ENCODE results near the gene VASP. TPM values are rescaled to one million over a fixed set of nuclear protein-coding genes. Genes with fewer than 3 reads are reported as not detected.

Gene VASP
- total RNA-seq, 1 donor from 2014 or later = 32.6 TPM

DNA sequence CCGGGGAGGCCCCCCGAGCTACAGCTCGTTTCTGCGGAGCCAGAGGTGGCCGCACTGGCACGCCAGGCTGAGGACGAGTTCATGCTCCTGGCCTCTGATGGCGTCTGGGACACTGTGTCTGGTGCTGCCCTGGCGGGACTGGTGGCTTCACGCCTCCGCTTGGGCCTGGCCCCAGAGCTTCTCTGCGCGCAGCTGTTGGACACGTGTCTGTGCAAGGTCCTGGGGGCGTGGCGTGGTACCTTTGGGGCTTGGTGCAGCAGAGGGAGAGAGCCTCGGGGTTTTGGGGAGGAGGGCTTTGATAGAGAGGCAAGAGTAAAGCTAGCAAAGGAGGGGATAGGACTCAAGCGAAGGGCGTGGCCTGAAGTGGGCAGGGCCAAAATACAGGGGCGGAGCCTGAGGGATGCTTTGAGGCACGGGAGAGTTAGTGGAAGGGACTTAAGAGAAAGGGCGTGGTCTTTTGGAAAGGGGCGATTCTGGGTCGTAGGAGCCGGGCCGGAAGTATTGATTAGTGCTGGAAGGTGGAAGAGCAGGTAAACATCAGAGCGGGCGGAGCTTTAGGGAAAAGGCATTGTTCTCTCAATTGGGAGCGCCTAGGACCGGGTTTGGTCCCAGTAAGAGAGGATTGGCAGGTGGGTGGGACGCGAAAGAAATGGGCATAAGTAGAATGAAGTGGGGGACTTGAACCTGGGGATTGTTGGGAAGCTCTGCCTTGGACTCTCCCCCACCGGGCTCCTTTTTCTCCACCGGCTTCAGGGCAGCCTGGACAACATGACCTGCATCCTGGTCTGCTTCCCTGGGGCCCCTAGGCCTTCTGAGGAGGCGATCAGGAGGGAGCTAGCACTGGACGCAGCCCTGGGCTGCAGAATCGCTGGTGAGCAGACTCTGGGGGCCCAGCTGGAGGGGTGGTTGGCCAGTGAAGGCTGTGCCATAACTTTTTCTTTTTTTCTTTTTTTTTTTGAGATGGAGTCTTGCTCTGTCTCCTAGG lies 7.8 kb upstream of the VASP start:
- Histone ChIP-seq H3K4me2 (peak overlapping the region; percentile 77), H3K4me3 (peak overlapping the region; percentile 37), H3K9me3 (ENCODE audit: low read depth) (no peaks in the 10 kb centered on the region), H4K20me1 (ENCODE audit: low read depth) (peaks cover 23% of the 10 kb centered on the region), H3K27ac (no peak overlapping the region), H3K4me1 (peaks cover 13% of the 10 kb centered on the region), H2AFZ (replicated peaks) (peak overlapping the region; percentile 85), H3K9ac (no peak overlapping the region), H3K79me2 (ENCODE audit: low read depth) (no peaks in the 10 kb centered on the region), H3K27me3 (peaks cover 53% of the 10 kb centered on the region), H3K36me3 (no peaks in the 10 kb centered on the region), H3F3A (ENCODE audit: low read depth) (peaks cover 51% of the 10 kb centered on the region)
- H3K36me3 Mint-ChIP-seq = no peaks in the 10 kb centered on the region
- peaks cover 33% of the 10 kb centered on the region for H3K27me3 Mint-ChIP-seq (ENCODE audit: insufficient read depth, low read depth)
- peaks cover 35% of the 10 kb centered on the region for H3K4me1 Mint-ChIP-seq
- peak overlapping the region; percentile 78 for H3K4me3 Mint-ChIP-seq
- no peaks in the 10 kb centered on the region for H3K9me3 Mint-ChIP-seq
- DNase-seq (ENCODE audit: low spot score) = peak; percentile 86
- no peak overlapping the region for H3K27ac Mint-ChIP-seq
- TF ChIP-seq EZH2 (IDR thresholded peaks at IDR 0.05) = peak; percentile 45
- no peak for TF ChIP-seq CTCF (IDR thresholded peaks at IDR 0.05)
- peak; percentile 16 for TF ChIP-seq EZH2phosphoT487 (IDR thresholded peaks at IDR 0.05)

- no peaks in the 10 kb centered on the region for H3K79me2 ChIP-seq (ENCODE audit: low read depth)
- no peak overlapping the region for H3K9ac ChIP-seq
- H3K4me3 Mint-ChIP-seq = no peak overlapping the region
- H3K27me3 ChIP-seq = peaks cover 40% of the 10 kb centered on the region
- H3K4me1 Mint-ChIP-seq = peaks cover 30% of the 10 kb centered on the region
- peaks cover 13% of the 10 kb centered on the region for H3K4me1 ChIP-seq
- no peak overlapping the region for H2AFZ ChIP-seq (replicated peaks)
- DNase-seq (ENCODE audit: low spot score) = no peak
- H3K4me3 ChIP-seq = no peak overlapping the region
- H3K4me2 ChIP-seq = no peak overlapping the region
- H4K20me1 ChIP-seq (ENCODE audit: low read depth) = peaks cover 12% of the 10 kb centered on the region
- H3K36me3 ChIP-seq = no peaks in the 10 kb centered on the region
- TF ChIP-seq EZH2 (IDR thresholded peaks at IDR 0.05) (no peak), CTCF (IDR thresholded peaks at IDR 0.05) (no peak), EZH2phosphoT487 (IDR thresholded peaks at IDR 0.05) (no peak)
- H3K9me3 Mint-ChIP-seq = no peaks in the 10 kb centered on the region
- no peaks in the 10 kb centered on the region for H3K36me3 Mint-ChIP-seq
- peaks cover 53% of the 10 kb centered on the region for H3F3A ChIP-seq (ENCODE audit: low read depth)
- H3K27ac Mint-ChIP-seq = no peak overlapping the region
- no peaks in the 10 kb centered on the region for H3K9me3 ChIP-seq (ENCODE audit: low read depth)
- H3K27me3 Mint-ChIP-seq (ENCODE audit: insufficient read depth, low read depth) = peaks cover 29% of the 10 kb centered on the region
- H3K27ac ChIP-seq = no peak overlapping the region
Measured at GRCh38 chr19:45500918-45501729, 6.2 kb upstream of the VASP start.

- H3K27me3 Mint-ChIP-seq (ENCODE audit: insufficient read depth, low read depth) = peaks cover 29% of the 10 kb centered on the region
- no peaks in the 10 kb centered on the region for H3K9me3 ChIP-seq (ENCODE audit: low read depth)
- peaks cover 13% of the 10 kb centered on the region for H3K4me1 ChIP-seq
- no peak overlapping the region for H3K27ac Mint-ChIP-seq
- H3K36me3 ChIP-seq = no peaks in the 10 kb centered on the region
- TF ChIP-seq EZH2 (IDR thresholded peaks at IDR 0.05) (no peak), CTCF (IDR thresholded peaks at IDR 0.05) (no peak), EZH2phosphoT487 (IDR thresholded peaks at IDR 0.05) (no peak)
- peaks cover 29% of the 10 kb centered on the region for H3K4me1 Mint-ChIP-seq
- DNase-seq (ENCODE audit: low spot score) = no peak
- H4K20me1 ChIP-seq (ENCODE audit: low read depth) = peaks cover 7% of the 10 kb centered on the region
- no peak overlapping the region for H2AFZ ChIP-seq (replicated peaks)
- peaks cover 49% of the 10 kb centered on the region for H3F3A ChIP-seq (ENCODE audit: low read depth)
- H3K27me3 ChIP-seq = peaks cover 39% of the 10 kb centered on the region
- no peak overlapping the region for H3K9ac ChIP-seq
- no peak overlapping the region for H3K4me2 ChIP-seq
- no peaks in the 10 kb centered on the region for H3K36me3 Mint-ChIP-seq
- no peak overlapping the region for H3K4me3 Mint-ChIP-seq
- H3K9me3 Mint-ChIP-seq = no peaks in the 10 kb centered on the region
- no peak overlapping the region for H3K27ac ChIP-seq
- no peaks in the 10 kb centered on the region for H3K79me2 ChIP-seq (ENCODE audit: low read depth)
- no peak overlapping the region for H3K4me3 ChIP-seq
Measured at GRCh38 chr19:45501730-45502014, 5.6 kb upstream of the VASP start.

Measured in neural progenitor cell (in vitro differentiated cells).